GM11168 (cell line): ENCODE measurements around the gene WDFY4.

Experiments used
- in situ Hi-C: fragments of 300-500 bp; cut with MboI; formaldehyde crosslinking; loops from one replicate; pipeline ENCODE4 v1.12.0; 2022; ENCODE audit warnings: low sequenced_read_pairs; ENCODE audit not compliant: unreplicated experiment

WDFY4 gene

DNA sequence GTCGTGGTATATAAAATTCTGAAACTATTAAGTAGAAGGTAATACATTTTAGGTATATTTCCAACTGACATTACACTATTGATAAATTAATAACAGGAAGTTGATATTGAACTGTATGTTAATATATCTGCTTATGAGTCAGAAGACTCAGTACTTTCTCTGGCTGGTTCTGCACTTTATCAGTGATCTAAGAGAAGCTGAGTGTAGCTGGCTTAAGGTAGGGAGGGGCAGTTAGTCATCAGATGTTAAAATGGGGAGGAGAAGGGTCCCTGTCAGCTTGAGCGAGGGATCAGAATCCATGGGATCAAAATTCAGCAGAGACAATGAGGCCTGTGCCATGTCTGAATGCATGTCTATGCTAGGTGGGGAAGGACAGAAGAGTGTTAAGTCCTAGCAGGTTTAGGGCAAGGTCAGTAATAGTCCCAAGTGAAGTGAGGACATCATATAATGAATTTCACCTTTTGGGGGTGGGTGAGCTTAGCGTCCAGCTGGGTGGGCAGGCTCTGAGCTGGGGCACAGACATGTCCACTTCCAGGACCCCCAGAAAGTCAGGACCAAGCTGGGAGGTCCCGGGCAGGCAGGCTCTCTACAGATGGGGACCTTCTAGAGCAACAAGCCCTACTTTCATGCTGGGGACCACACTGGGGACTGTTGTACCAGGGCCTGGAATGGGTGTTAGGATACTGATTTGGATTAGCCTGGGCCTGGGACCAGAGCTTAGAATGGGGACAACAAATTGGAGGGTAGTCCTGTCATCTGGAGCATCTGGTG, 82.9 kb downstream of the WDFY4 start:
- in situ Hi-C loops: no loop called here

DNA sequence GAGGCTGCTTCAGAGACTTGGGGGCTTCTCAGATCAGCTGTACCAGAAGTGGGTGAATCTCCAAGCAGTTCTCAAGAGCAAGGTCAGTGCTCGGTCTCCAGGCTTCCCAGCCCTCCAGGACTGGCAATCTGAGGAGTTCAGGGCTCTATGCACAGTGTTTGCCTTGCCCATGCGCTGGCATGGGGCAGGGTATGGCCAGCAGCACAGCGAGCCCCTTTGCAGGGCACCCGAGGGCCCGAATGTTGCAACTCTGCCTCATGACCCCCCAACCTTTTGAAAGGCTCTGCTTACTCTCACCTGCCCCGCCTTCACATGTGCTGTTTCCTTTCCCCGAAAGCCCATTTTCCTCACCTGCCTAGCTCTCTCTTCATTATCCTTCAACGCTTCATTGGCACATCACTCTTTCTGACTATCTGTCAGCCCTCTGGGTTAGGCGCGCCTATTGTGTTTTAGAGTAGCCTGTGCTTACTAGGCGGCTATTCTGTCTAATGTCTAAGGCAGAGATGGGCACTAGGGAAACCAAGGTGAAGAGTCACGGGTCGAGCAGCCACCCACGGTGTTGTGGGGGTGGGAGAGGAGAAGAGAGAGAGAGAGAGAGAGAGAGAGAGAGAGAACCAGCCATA, 83.6 kb downstream of the WDFY4 start:
- in situ Hi-C loops: no loop called here

DNA sequence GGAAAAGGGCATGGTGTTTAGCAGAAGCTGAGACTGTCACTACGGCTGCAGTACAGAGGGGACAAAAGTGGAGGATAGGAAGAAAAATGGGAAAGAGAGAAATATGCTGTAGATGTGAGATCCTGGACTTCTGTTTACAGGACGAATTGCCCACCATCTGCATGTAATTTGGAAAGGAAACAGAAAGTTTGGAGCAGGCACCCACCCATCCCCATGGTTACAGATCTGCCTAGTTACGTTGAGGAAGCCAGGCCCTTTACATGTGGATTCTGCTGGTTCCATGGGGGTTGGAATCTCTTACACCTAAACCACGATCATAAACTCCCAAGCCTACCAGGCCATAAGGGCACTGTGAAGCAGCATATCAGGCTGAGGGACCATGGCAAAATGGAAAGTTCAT, 84.3 kb downstream of the WDFY4 start:
- in situ Hi-C loops: no loop called here

DNA sequence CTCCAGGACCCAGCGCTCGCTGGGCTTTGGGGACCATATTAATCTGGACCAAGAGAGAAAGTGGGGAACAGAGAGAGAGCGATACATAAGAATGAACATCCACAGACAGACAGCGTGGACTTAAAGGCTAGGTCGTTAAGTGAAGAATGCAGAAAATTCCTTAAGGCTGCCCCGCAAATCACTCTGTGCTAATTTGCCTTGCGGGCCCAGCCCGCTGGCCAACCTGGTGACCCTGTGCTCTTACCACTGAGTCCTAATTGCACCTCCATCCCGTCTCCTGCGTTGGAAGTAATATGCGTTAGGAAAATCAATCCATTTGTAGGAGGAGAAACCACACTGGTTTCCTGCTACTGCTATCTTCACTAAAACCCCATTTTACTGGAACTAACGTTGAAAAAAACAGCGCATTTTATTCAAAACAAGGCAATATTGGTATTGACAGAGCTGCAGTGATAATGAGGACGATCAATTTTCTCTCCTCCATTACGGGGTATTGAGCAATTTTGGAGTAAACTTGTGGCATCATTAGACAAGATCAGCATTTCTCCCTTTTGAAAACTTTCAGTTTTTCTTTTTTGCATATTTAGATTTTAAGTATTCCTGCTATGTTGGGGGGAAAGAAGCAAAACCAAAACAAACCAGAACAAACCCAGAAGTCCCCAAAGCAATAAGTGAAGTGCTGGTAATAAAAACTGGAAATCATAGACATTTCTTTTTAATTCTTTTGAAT, 85.2 kb downstream of the WDFY4 start:
- in situ Hi-C loops: no loop called here

DNA sequence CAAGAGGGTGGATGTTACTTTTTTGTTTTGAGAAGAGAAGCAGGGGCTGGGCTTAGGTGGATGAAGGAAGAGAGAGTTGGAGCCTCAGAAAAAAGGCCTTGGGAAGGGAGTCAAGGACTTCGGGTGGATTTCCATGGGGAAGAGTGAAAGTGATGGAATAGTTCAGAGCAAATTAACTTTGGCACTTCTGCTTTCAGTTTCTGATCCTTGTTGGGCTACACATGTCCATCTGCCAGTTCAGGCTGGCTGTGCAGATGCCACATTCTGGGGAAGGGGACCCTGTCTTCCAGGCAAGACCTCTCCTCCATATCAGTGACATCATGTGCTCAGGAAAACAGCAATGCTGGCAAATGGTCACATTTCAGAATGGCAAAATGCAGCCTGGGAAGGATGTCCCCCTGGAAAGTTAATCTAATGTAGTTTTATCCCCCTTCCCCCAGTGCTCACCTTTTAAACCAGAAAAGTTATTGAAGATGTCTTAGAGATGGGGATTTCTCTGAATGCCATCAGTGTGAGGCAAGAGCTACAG, 86.0 kb downstream of the WDFY4 start:
- in situ Hi-C loops: no loop called here

GRCh38 chr10:48771234-48771633, 86.6 kb downstream of the WDFY4 start:
- in situ Hi-C loops: no loop called here

DNA sequence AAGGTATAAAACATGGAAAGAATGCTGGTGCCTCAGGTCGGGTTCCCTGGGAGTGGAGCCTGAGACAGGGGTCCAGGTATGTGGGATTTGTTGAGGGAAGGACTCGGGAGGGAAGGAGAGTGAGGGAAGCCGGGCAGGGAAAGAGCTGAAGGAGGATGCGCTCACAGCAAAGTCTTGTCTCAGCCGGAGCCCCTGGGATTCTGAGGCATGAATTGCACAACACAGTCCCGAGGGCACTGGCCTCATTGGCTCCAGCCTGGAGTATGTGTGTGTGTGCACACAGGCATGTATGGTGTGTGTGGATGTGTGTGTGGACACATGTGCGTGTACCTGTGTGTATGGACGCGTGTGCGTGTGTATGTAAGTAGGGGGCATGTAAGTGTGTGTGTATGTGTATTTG, 87.4 kb downstream of the WDFY4 start:
- in situ Hi-C loops: no loop called here

GRCh38 chr10:48773580-48773979, 88.9 kb downstream of the WDFY4 start:
- in situ Hi-C loops: no loop called here

DNA sequence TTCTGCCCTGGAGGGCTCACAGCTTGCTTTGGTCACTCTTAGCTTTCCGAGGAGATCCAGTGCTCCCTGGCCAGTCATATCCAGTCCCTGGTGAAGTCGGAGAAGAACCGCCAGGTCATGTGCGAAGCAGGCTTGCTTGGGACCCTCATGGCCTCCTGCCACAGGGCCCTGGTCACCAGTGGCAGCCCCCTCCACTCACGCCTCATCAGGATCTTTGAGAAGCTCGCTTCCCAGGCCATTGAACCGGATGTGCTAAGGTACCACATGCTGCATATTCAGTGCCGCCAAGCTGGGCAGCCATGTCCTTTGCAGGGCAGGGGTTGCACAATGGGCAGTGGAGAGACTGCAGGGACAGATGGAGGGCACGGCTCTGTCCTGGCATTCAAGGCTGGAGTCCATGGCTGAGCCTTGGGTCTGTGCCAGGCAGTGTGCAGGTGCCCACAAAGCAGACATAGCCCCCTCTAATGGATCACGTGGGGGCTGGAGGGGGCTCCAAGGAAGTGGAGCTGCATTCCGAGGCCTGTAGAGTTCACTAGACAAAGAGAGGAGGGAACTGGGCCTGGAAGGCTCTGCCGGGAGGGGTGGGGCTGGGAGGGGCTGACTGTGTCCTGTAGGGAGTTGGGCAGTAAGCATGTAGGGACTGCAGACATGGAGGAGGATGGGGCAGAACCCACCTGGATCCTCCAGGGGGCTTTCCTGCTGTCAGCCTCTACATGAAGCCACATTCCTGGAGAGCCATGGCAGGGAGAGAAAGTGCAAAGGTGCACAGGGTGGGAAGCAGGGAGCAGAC, 89.9 kb downstream of the WDFY4 start:
- in situ Hi-C loops: no loop called here

DNA sequence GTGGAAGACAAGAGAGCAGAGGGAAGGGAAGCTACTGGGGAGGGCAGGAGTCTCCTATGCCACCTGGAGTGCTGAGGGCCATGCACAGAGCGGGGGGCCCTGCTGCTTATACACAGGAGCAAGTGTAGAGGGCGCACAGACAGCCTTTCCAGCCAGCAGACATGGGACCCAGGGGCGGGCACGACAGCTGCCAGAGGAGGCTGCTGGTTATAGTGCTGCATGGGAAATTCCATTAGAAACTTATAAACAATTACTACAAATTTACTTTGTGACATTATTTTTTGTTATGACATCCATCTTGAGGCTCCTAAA, 90.5 kb downstream of the WDFY4 start:
- in situ Hi-C loops: no loop called here

GRCh38 chr10:48776005-48776522, 91.4 kb downstream of the WDFY4 start:
- in situ Hi-C loops: no loop called here

DNA sequence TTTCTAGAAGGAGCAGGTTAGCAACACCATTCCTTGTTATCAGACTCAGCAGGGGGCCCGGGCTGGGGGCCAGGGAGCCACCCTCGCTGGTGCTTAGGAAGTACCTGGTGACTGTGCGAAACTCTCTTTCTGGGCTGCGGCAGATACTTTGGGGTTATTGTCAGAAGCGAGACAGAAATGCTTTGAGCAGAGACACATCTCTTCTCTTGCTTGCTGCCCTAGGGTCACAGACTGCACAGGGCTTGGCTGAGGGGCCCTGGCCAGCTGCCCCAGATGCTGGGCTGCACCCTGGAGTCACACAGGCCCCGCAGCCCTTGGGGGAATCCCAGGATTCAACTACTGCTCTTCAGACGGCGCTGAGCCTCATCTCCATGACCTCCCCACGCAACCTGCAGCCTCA, 91.9 kb downstream of the WDFY4 start:
- in situ Hi-C loops: no loop called here

- in situ Hi-C loops: no loop called here
These were observed 92.4 kb downstream of the WDFY4 start for GRCh38 chr10:48777110-48777509.

DNA sequence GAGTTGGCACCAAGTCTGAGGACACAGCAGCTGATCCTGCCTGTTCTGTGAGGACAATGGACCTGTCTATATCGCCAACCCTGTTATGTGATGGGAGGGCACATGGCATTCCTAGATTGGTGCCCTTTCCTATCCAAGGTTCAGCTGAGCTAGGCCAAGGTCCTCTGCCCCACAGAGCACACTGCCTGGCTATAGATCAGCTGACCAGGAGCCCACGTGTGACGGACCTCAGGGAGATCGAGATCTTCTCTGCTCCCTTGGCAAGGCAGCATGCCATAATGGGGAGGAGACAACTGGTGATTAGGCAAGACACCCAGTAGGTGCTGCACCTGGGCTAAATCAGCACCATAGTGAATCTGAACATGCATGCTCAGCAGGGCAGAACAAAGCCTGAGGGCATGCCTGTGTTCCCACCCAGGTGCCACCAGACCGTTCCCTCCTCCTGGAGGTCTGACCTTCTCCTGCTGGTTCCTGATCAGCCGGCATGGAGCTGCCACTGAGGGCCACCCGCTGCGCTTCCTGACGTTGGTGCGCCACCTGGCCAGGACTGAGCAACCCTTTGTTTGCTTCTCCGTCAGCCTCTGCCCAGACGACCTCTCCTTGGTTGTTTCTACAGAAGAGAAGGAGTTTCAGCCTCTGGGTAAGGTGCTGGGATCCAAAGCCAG, 93.7 kb downstream of the WDFY4 start:
- in situ Hi-C loops: no loop called here

GRCh38 chr10:48779077-48779476, 94.4 kb downstream of the WDFY4 start:
- in situ Hi-C loops: no loop called here

GRCh38 chr10:48779546-48780152, 95.0 kb downstream of the WDFY4 start:
- in situ Hi-C loops: no loop called here

DNA sequence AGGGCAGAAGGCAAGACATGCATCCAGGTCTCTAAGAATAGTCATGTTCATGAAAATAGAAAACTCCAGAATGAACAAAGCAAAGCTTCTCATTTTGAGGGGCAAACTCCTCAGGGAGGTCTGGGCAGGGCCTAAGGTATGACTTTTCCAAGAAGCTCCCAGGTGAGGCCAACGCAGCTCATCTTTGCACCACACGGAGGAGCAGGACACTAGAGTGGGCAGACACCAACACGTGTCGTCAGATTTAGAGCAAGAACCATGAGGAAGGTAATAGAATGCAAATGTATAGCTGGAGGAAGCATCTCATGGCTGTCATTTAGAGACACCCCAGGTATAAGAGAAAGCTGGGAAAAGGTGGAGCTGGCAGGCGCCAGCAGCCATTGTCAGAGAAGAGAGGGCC, 95.7 kb downstream of the WDFY4 start:
- in situ Hi-C loops: no loop called here

- in situ Hi-C loops: no loop called here
These were observed 97.7 kb downstream of the WDFY4 start for GRCh38 chr10:48782386-48782785.

DNA sequence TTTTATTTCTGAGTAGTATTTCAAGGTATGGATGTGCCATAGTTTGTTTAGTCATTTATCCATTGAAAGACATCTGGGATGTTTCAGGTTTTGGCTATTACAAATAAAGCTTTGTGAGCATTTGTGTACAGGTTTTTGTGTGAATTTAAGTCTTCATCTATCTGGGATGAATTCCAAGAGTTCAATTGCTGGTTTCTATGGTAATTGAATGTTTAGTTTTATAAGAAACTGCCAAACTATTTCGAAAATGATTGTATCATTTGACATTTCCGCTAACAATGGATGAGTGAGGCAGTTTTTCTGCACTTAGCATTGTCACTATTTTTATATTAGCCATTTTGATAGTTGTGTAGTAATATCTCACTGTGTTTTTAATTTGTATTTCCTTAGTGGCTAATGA, 99.4 kb downstream of the WDFY4 start:
- in situ Hi-C loops: no loop called here
